ENCODE measurements around the gene TAS1R2. TPM values are rescaled to one million over a fixed set of nuclear protein-coding genes. Genes with fewer than 3 reads are reported as not detected.

Gene TAS1R2
- total and polyA plus RNA-seq, 2 of the 4 experiments (the other 2 are of a cell fraction): not detected

GRCh38 chr1:18868354-18868753 lies 8.9 kb upstream of the TAS1R2 start:
- H3K27ac ChIP-seq (ENCODE audit: insufficient read depth, low read length): no peak overlapping the region
- POLR2A ChIA-PET (ENCODE audit: unreplicated experiment): no interaction called here
- H3K18ac ChIP-seq (ENCODE audit: low read depth, low read length): no peak overlapping the region
- H3K79me1 ChIP-seq (ENCODE audit: low read depth in 1 of 2, low read length in 2 of 2): no peaks in the 10 kb centered on the region
- no peak overlapping the region for H4K8ac ChIP-seq (ENCODE audit: low read depth in 2 of 2, low read length in 2 of 2)
- no peak overlapping the region for H4K91ac ChIP-seq (ENCODE audit: insufficient read depth, low read depth, low read length)
- no peak overlapping the region for H3K23ac ChIP-seq (ENCODE audit: low read depth, low read length)
- no peaks in the 10 kb centered on the region for H4K20me1 ChIP-seq (ENCODE audit: insufficient read depth, low read length)
- H3K4me1 ChIP-seq (ENCODE audit: control insufficient read depth, insufficient read depth, low read length): no peaks in the 10 kb centered on the region
- H2BK15ac ChIP-seq (ENCODE audit: low read depth, low read length): no peak overlapping the region
- no peak for ATAC-seq (ENCODE audit: low read depth)
- no peak overlapping the region for H3K4me2 ChIP-seq (ENCODE audit: low read depth, low read length)
- H2AFZ ChIP-seq (replicated peaks; ENCODE audit: low read length, poor library complexity): no peak overlapping the region
- WGBS, 2 experiments (ENCODE audit: extremely low coverage in 2 of 2, insufficient read length in 1 of 2): no CpG with 5 or more reads among the region's 5 CpGs
- dilution Hi-C loops (cut with HindIII; ENCODE audit: low sequenced_read_pairs, unreplicated experiment) (no loop called here), intact Hi-C loops (cut with micrococcal nuclease) (no loop called here), in situ Hi-C loops (cut with MboI; ENCODE audit: low sequenced_read_pairs) (no loop called here)
- H2AK5ac ChIP-seq (ENCODE audit: low read depth, low read length): no peak overlapping the region
- H3K56ac ChIP-seq (ENCODE audit: extremely low read depth, insufficient read depth, low read length): no peak overlapping the region
- H3K9me1 ChIP-seq (ENCODE audit: insufficient read depth, low read length): no peaks in the 10 kb centered on the region
- DNase-seq: no peak
- H3K36me3 ChIP-seq (ENCODE audit: control insufficient read depth, insufficient read depth, low read length): peaks cover 2% of the 10 kb centered on the region; the same call in 1 of the 2 replicates
- H2BK5ac ChIP-seq (ENCODE audit: low read depth, low read length, poor library complexity, severe bottlenecking): no peak overlapping the region
- H3K27me3 ChIP-seq (ENCODE audit: control insufficient read depth, insufficient read depth, low read length): peaks cover 27% of the 10 kb centered on the region
- CTCF ChIA-PET: no interaction called here
- H2AK9ac ChIP-seq (replicated peaks; ENCODE audit: low read depth, low read length, poor library complexity): no peak overlapping the region
- no peak overlapping the region for H3K9ac ChIP-seq (ENCODE audit: low read depth, low read length)
- no peak for TF ChIP-seq ELK1 (IDR thresholded peaks at IDR 0.05; ENCODE audit: borderline replicate concordance, low read depth, low read length)
- TF ChIP-seq RAD21 (IDR thresholded peaks at IDR 0.05; ENCODE audit: low read length): no peak
- no peak for TF ChIP-seq USF2 (IDR thresholded peaks at IDR 0.05; ENCODE audit: low read depth, low read length)
- TF ChIP-seq CEBPB (IDR thresholded peaks at IDR 0.05; ENCODE audit: low read depth, low read length): no peak
- no peak for TF ChIP-seq RFX5 (IDR thresholded peaks at IDR 0.05; ENCODE audit: low read depth, low read length)
- no peak for TF ChIP-seq MXI1 (IDR thresholded peaks at IDR 0.05; ENCODE audit: borderline replicate concordance, low read depth, low read length)
- no peak for TF ChIP-seq CHD1 (IDR thresholded peaks at IDR 0.05; ENCODE audit: low read depth, low read length)
- no peak for TF ChIP-seq POLR2A (IDR thresholded peaks at IDR 0.05; ENCODE audit: low read depth, low read length)
- TF ChIP-seq RCOR1 (IDR thresholded peaks at IDR 0.05; ENCODE audit: insufficient replicate concordance, low read length): no peak
- H3K4ac ChIP-seq (ENCODE audit: low read depth, low read length): no peak overlapping the region
- H3K9me3 ChIP-seq (ENCODE audit: control insufficient read depth, insufficient read depth, low read length): no peaks in the 10 kb centered on the region
- BruUV-seq (replicated peaks): no TSS peak
- H2BK20ac ChIP-seq (ENCODE audit: low read depth, low read length): no peak overlapping the region
- no peak overlapping the region for H3K14ac ChIP-seq (replicated peaks; ENCODE audit: low read depth, low read length)
- no peak overlapping the region for H2BK120ac ChIP-seq (ENCODE audit: low read depth, low read length)
- H4K5ac ChIP-seq (ENCODE audit: low read depth, low read length): no peak overlapping the region
- H3K4me3 ChIP-seq (ENCODE audit: insufficient read depth, low read depth, low read length): no peak overlapping the region
